IMR-90 (cell line): ENCODE measurements around the gene TRIM28. TPM values are rescaled to one million over a fixed set of nuclear protein-coding genes. Genes with fewer than 3 reads are reported as not detected.

Experiments
- ATAC-seq: fragments of 200-7000 bp; cut with Tn5 transposase; 2 replicates; pipeline ENCODE4 v1.9.1; 2020; ENCODE audit warnings: low read depth, mild to moderate bottlenecking, moderate library complexity
- BruUV-seq: library from RNA; stranded (reverse); fragments of 400-500 nt; replicated peaks from 2 replicates; lab custom pipeline; 2021; lab: Mats Ljungman, UMichigan
- CTCF ChIA-PET: fragments of 300-600 bp; formaldehyde crosslinking; extraction: SDS; loops from one replicate; lab custom pipeline; 2021; ENCODE audit warnings: antibody characterized with exemption; lab: Yijun Ruan, JAX
- POLR2A ChIA-PET: fragments of 300-600 bp; sonication (Branson Sonifier 250); formaldehyde crosslinking; loops from one replicate; lab custom pipeline; 2022; ENCODE audit warnings: antibody characterized with exemption; ENCODE audit not compliant: unreplicated experiment; lab: Charles Lee
- DNase-seq: peaks from one replicate; pipeline ENCODE4 v3.0.0; 2013
- H2AFZ ChIP-seq: replicated peaks from 2 replicates; pipeline ENCODE3; 2013; ENCODE audit warnings: low read length, mild to moderate bottlenecking; ENCODE audit not compliant: poor library complexity
- H2AK5ac ChIP-seq: 2 replicates; pipeline ENCODE4 v1.6.1; 2013; ENCODE audit warnings: low read depth, low read length, inconsistent platforms
- H2AK9ac ChIP-seq: replicated peaks from 2 replicates; pipeline ENCODE3; 2013; ENCODE audit warnings: mild to moderate bottlenecking, low read depth, low read length, moderate library complexity; ENCODE audit not compliant: poor library complexity
- H2BK120ac ChIP-seq: 2 replicates; pipeline ENCODE4 v1.6.1; 2013; ENCODE audit warnings: low read depth, low read length, inconsistent platforms
- H2BK15ac ChIP-seq: 3 replicates; pipeline ENCODE4 v1.6.1; 2013; ENCODE audit warnings: low read depth, low read length, inconsistent platforms
- H2BK20ac ChIP-seq: 2 replicates; pipeline ENCODE4 v1.6.1; 2013; ENCODE audit warnings: low read depth, mild to moderate bottlenecking, inconsistent platforms, low read length, moderate library complexity
- H2BK5ac ChIP-seq: 2 replicates; pipeline ENCODE4 v1.6.1; 2013; ENCODE audit warnings: mild to moderate bottlenecking, low read depth, low read length, inconsistent platforms; ENCODE audit not compliant: poor library complexity, severe bottlenecking
- H3K14ac ChIP-seq: replicated peaks from 2 replicates; pipeline ENCODE4 v1.6.1; 2013; ENCODE audit warnings: low read depth, low read length, inconsistent platforms
- H3K18ac ChIP-seq: 2 replicates; pipeline ENCODE4 v1.6.1; 2013; ENCODE audit warnings: low read depth, low read length, control low read depth
- H3K23ac ChIP-seq: 2 replicates; pipeline ENCODE4 v1.6.1; 2013; ENCODE audit warnings: low read depth, low read length, inconsistent platforms
- H3K27ac ChIP-seq: 2 replicates; pipeline ENCODE4 v1.5.1; 2013; ENCODE audit warnings: mild to moderate bottlenecking, control low read depth, low read length; ENCODE audit not compliant: insufficient read depth
- H3K27me3 ChIP-seq: 2 replicates; pipeline ENCODE4 v1.6.1; 2013; ENCODE audit warnings: low read length; ENCODE audit not compliant: control insufficient read depth, insufficient read depth
- H3K36me3 ChIP-seq: 2 replicates; pipeline ENCODE4 v1.6.1; 2013; ENCODE audit warnings: low read length, mixed read lengths; ENCODE audit not compliant: control insufficient read depth, insufficient read depth
- H3K4ac ChIP-seq: 2 replicates; pipeline ENCODE4 v1.6.1; 2013; ENCODE audit warnings: low read depth, low read length, inconsistent platforms
- H3K4me1 ChIP-seq: 2 replicates; pipeline ENCODE4 v1.6.1; 2013; ENCODE audit warnings: low read length, mixed read lengths; ENCODE audit not compliant: control insufficient read depth, insufficient read depth
- H3K4me2 ChIP-seq: 2 replicates; pipeline ENCODE4 v1.6.1; 2013; ENCODE audit warnings: low read depth, mild to moderate bottlenecking, control low read depth, low read length, moderate library complexity
- H3K4me3 ChIP-seq: 2 replicates; pipeline ENCODE4 v1.5.1; 2013; ENCODE audit warnings: low read depth, mild to moderate bottlenecking, control low read depth, low read length, moderate library complexity; ENCODE audit not compliant: insufficient read depth
- H3K56ac ChIP-seq: 2 replicates; pipeline ENCODE4 v1.6.1; 2013; ENCODE audit warnings: low read length, inconsistent platforms; ENCODE audit not compliant: insufficient read depth; ENCODE audit errors: extremely low read depth
- H3K79me1 ChIP-seq, 2 experiments: 2 replicates each; pipeline ENCODE4 v1.6.1; 2013; ENCODE audit warnings: low read length in 2 of 2, inconsistent platforms in 1 of 2, low read depth in 1 of 2
- H3K9ac ChIP-seq: 2 replicates; pipeline ENCODE4 v1.6.1; 2013; ENCODE audit warnings: low read depth, low read length, control low read depth
- H3K9me1 ChIP-seq: 2 replicates; pipeline ENCODE4 v1.6.1; 2013; ENCODE audit warnings: low read length, inconsistent platforms; ENCODE audit not compliant: insufficient read depth
- H3K9me3 ChIP-seq: 2 replicates; pipeline ENCODE4 v1.6.1; 2013; ENCODE audit warnings: low read length; ENCODE audit not compliant: control insufficient read depth, insufficient read depth
- H4K20me1 ChIP-seq: 2 replicates; pipeline ENCODE4 v1.6.1; 2013; ENCODE audit warnings: low read length, inconsistent platforms; ENCODE audit not compliant: insufficient read depth
- H4K5ac ChIP-seq: 2 replicates; pipeline ENCODE4 v1.6.1; 2013; ENCODE audit warnings: mild to moderate bottlenecking, low read depth, low read length, control low read depth
- H4K8ac ChIP-seq, 2 experiments: 2 replicates each; pipeline ENCODE4 v1.6.1; 2013; ENCODE audit warnings: low read depth in 2 of 2, low read length in 2 of 2, control low read depth in 1 of 2, inconsistent platforms in 1 of 2
- H4K91ac ChIP-seq: 2 replicates; pipeline ENCODE4 v1.6.1; 2013; ENCODE audit warnings: low read depth, low read length, inconsistent platforms; ENCODE audit not compliant: insufficient read depth
- CTCF ChIP-seq: conservative IDR thresholded peaks from 2 replicates; pipeline ENCODE4 v1.5.1; 2012; ENCODE audit warnings: mild to moderate bottlenecking, low read depth, low read length, improper control_type of control experiment
- ELK1 ChIP-seq: fragments of 150-350 bp; IDR thresholded peaks from 2 replicates; pipeline ENCODE4 v1.6.1; 2016; ENCODE audit warnings: low read depth, mild to moderate bottlenecking, low read length, moderate library complexity, borderline replicate concordance
- NFE2L2 ChIP-seq: fragments of 150-350 bp; IDR thresholded peaks from 2 replicates; pipeline ENCODE4 v1.6.1; 2016; ENCODE audit warnings: low read depth, mild to moderate bottlenecking, low read length
- POLR2A ChIP-seq: IDR thresholded peaks from 2 replicates; pipeline ENCODE4 v1.6.1; 2012; ENCODE audit warnings: mild to moderate bottlenecking, low read depth, low read length
- RAD21 ChIP-seq: IDR thresholded peaks from 2 replicates; pipeline ENCODE4 v1.6.1; 2012; ENCODE audit warnings: low read length, improper control_type of control experiment
- RFX5 ChIP-seq: IDR thresholded peaks from 2 replicates; pipeline ENCODE4 v1.8.0; 2012; ENCODE audit warnings: low read depth, mild to moderate bottlenecking, low read length, moderate library complexity
- SMC3 ChIP-seq: fragments of 150-350 bp; IDR thresholded peaks from 2 replicates; pipeline ENCODE4 v1.6.1; 2016; ENCODE audit warnings: low read depth, mild to moderate bottlenecking, antibody characterized with exemption, low read length, moderate library complexity
- USF2 ChIP-seq: fragments of 150-350 bp; IDR thresholded peaks from 2 replicates; pipeline ENCODE4 v1.6.1; 2017; ENCODE audit warnings: mild to moderate bottlenecking, antibody characterized with exemption, low read length, low read depth
- WGBS, 2 experiments: methylation state at CpG; one replicate each; pipeline versions ENCODE4 v1.1.5 to v1.1.7; 2013; ENCODE audit warnings: missing lambda C conversion rate in 2 of 2; ENCODE audit not compliant: insufficient read length in 1 of 2; ENCODE audit errors: extremely low coverage in 2 of 2; 5-methylcytosine and 5-hydroxymethylcytosine counted together
- dilution Hi-C: fragments of 300-500 bp; cut with HindIII; formaldehyde crosslinking; loops from one replicate; pipeline ENCODE4 v1.14.3; 2018; ENCODE audit warnings: low sequenced_read_pairs; ENCODE audit not compliant: unreplicated experiment
- in situ Hi-C: fragments of 300-500 bp; cut with MboI; formaldehyde crosslinking; loops from 3 replicates; pipeline ENCODE4 v1.14.3; 2019; ENCODE audit warnings: low sequenced_read_pairs, inconsistent platforms, mixed read lengths
- intact Hi-C: fragments of 100-400 bp; cut with micrococcal nuclease; formaldehyde crosslinking; loops from 2 replicates; pipeline ENCODE4 v1.10.0; 2022
- polyA plus RNA-seq, 3 experiments: library from polyadenylated mRNA; depleted of rRNA; stranded (reverse); fragments of >200 nt; gene quantifications; 2 replicates each; pipeline ENCODE4 v1.2.3, GENCODE V29; 2012; ENCODE audit warnings: low replicate concordance in 1 of 3
- total RNA-seq: library from RNA; depleted of rRNA; stranded (reverse); fragments of >200 nt; gene quantifications from 2 replicates; pipeline ENCODE4 v1.2.3, GENCODE V29; 2012

Gene TRIM28
- total and polyA plus RNA-seq, 2 of the 4 experiments (the other 2 are of a cell fraction) = 349 to 465 TPM

- TF ChIP-seq CTCF = no peak
These were observed 25.5 kb downstream of the TRIM28 start (continued) for GRCh38 chr19:58569191-58569942.

- H3K36me3 ChIP-seq = peaks cover 13% of the 10 kb centered on the region; the same call in 1 of the 2 replicates
- H2AK9ac ChIP-seq = peak overlapping the region; percentile 47
- no peak overlapping the region for H2BK15ac ChIP-seq
- POLR2A ChIA-PET = no interaction called here
- no peak overlapping the region for H3K23ac ChIP-seq
- no peak overlapping the region for H3K18ac ChIP-seq
- H3K56ac ChIP-seq = no peak overlapping the region
- no peak overlapping the region for H4K91ac ChIP-seq
- no peak overlapping the region for H3K14ac ChIP-seq
- no peak overlapping the region for H3K4me3 ChIP-seq
- dilution Hi-C loops = no loop called here
- no peak overlapping the region for H3K4me2 ChIP-seq
- H3K79me1 ChIP-seq = peaks cover 9 to 22% of the 10 kb centered on the region in 2 experiments; a peak in 3 of 4 replicates
- H4K8ac ChIP-seq = no peak overlapping the region
- peaks cover 9% of the 10 kb centered on the region for H3K9me1 ChIP-seq
- H4K5ac ChIP-seq = no peak overlapping the region
- no peak overlapping the region for H2BK5ac ChIP-seq
- 0 out of 2 replicates have a peak, but pooled peaks cover 4% of the 10 kb centered on the region for H4K20me1 ChIP-seq
- H2AK5ac ChIP-seq = no peak overlapping the region
- 80% methylated on average over 1 of the region's 8 CpGs; no CpG with 5 or more reads in 1 of the 2 experiments for WGBS, 2 experiments
- intact Hi-C loops = no loop called here
- no peak overlapping the region for H3K27ac ChIP-seq
- H3K27me3 ChIP-seq = no peaks in the 10 kb centered on the region
- no peak overlapping the region for H3K9ac ChIP-seq
- no peaks in the 10 kb centered on the region for H3K9me3 ChIP-seq
- H2BK120ac ChIP-seq = no peak overlapping the region
- CTCF ChIA-PET = no interaction called here
- H2AFZ ChIP-seq = no peak overlapping the region
- no peak overlapping the region for H2BK20ac ChIP-seq
- no peak overlapping the region for H3K4ac ChIP-seq
- peaks cover 2% of the 10 kb centered on the region; the same call in 1 of the 2 replicates for H3K4me1 ChIP-seq
- no peak for ATAC-seq
- no TSS peak for BruUV-seq
- no peak for DNase-seq
- in situ Hi-C loops = no loop called here
- TF ChIP-seq POLR2A (no peak), NFE2L2 (no peak), ELK1 (no peak), SMC3 (no peak), RFX5 (no peak), RAD21 (no peak), USF2 (no peak)
These were observed 26.2 kb downstream of the TRIM28 start for GRCh38 chr19:58569943-58570670.
